Effector CD8-positive, alpha-beta T cell (primary cell): ENCODE measurements around the gene PLEKHH1.
"Not testable (repeated sequence)": the region's sequence is repeated elsewhere in the genome, so short reads cannot be mapped to it uniquely, and the experiment has no call there.

ENCODE experiments used
- DNase-seq: peaks from one replicate; lab custom pipeline; 2025; lab: John Stamatoyannopoulos, UW

The PLEKHH1 gene

GRCh38 chr14:67580336-67581171, 47.5 kb downstream of the PLEKHH1 start:
- no peak for DNase-seq

GRCh38 chr14:67581643-67582042, 48.6 kb downstream of the PLEKHH1 start:
- DNase-seq = no peak

GRCh38 chr14:67582061-67582460, 49.0 kb downstream of the PLEKHH1 start:
- no peak for DNase-seq

GRCh38 chr14:67583711-67584644, 50.9 kb downstream of the PLEKHH1 start:
- DNase-seq = peak; percentile 3

- DNase-seq = no peak
These were observed 51.9 kb downstream of the PLEKHH1 start for GRCh38 chr14:67584978-67585377.

GRCh38 chr14:67586369-67586768, 53.3 kb downstream of the PLEKHH1 start:
- no peak for DNase-seq

- DNase-seq = no peak
These were observed 56.2 kb downstream of the PLEKHH1 start for GRCh38 chr14:67589204-67589770.

- DNase-seq = not testable (repeated sequence)
These were observed 60.6 kb downstream of the PLEKHH1 start for GRCh38 chr14:67593650-67594049.

- no peak for DNase-seq
These were observed 62.3 kb downstream of the PLEKHH1 start for GRCh38 chr14:67595392-67595791.

GRCh38 chr14:67599698-67600561, 66.8 kb downstream of the PLEKHH1 start, which contains the start of gene PIGH:
Gene PIGH, minus strand, starts transcription at chr14:67600268. Its CDS starts 65 bp downstream, at chr14:67600203.
- peak; percentile 92 for DNase-seq

GRCh38 chr14:67600562-67600974, 67.5 kb downstream of the PLEKHH1 start:
- DNase-seq = not testable (repeated sequence)

- no peak for DNase-seq
These were observed 69.0 kb downstream of the PLEKHH1 start for GRCh38 chr14:67602076-67602475.

GRCh38 chr14:67602995-67603545, 70.0 kb downstream of the PLEKHH1 start:
- DNase-seq = no peak

- DNase-seq = no peak
These were observed 74.6 kb downstream of the PLEKHH1 start for GRCh38 chr14:67607646-67608045.

GRCh38 chr14:67609642-67610310, 76.7 kb downstream of the PLEKHH1 start:
- DNase-seq = no peak

GRCh38 chr14:67610491-67610890, 77.4 kb downstream of the PLEKHH1 start:
- no peak for DNase-seq

- DNase-seq = no peak
These were observed 85.5 kb downstream of the PLEKHH1 start for GRCh38 chr14:67618617-67619063.

GRCh38 chr14:67619446-67620216, 86.5 kb downstream of the PLEKHH1 start, which contains the start of gene ARG2:
Gene ARG2, plus strand, starts transcription at chr14:67619920. Its CDS starts 58 bp downstream, at chr14:67619978.
- peak; percentile 91 for DNase-seq

- no peak for DNase-seq
These were observed 87.2 kb downstream of the PLEKHH1 start for GRCh38 chr14:67620217-67620785.
